ENCODE results near the gene FLT4.
A peak's percentile ranks its signal among the peaks of the same experiment; 100 is the strongest.

FLT4 gene

GRCh38 chr5:180599981-180600553 is 49.3 kb downstream of the FLT4 start:
- Mint-ChIP-seq H3K27me3 (peaks cover 7 to 19% of the 10 kb centered on the region in 2 donors), H3K4me3 (no peak overlapping the region), H3K36me3 (ENCODE audit: insufficient read depth) (no peaks in the 10 kb centered on the region), H3K9me3 (no peaks in the 10 kb centered on the region), H3K27ac (no peak overlapping the region), H3K4me1 (ENCODE audit: low read depth in 2 of 2) (no peaks in the 10 kb centered on the region)
- ATAC-seq (replicated peaks) (no peak), DNase-seq (no peak)

DNA sequence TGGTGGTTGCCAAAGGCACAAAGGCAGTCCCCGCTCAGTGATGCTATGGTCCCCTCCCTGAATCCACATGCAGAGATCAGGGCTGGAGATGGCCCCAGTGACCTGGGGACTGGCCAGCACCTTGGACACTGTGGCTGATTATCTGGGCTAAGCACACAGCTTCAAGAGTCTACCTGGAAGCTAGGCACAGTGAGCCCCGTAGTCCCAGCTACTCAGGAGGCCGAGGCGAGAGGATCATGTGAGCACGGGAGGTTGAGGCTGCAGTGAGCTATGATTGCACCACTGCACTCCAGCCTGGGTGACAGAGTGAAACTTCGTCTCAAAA is 49.8 kb downstream of the FLT4 start:
- Mint-ChIP-seq H3K27me3 (peaks cover 7 to 19% of the 10 kb centered on the region in 2 donors), H3K36me3 (ENCODE audit: insufficient read depth) (no peaks in the 10 kb centered on the region), H3K9me3 (no peaks in the 10 kb centered on the region), H3K4me1 (ENCODE audit: low read depth in 2 of 2) (no peaks in the 10 kb centered on the region), H3K4me3 (no peak overlapping the region), H3K27ac (no peak overlapping the region)
- ATAC-seq (replicated peaks) (no peak), DNase-seq (no peak)

DNA sequence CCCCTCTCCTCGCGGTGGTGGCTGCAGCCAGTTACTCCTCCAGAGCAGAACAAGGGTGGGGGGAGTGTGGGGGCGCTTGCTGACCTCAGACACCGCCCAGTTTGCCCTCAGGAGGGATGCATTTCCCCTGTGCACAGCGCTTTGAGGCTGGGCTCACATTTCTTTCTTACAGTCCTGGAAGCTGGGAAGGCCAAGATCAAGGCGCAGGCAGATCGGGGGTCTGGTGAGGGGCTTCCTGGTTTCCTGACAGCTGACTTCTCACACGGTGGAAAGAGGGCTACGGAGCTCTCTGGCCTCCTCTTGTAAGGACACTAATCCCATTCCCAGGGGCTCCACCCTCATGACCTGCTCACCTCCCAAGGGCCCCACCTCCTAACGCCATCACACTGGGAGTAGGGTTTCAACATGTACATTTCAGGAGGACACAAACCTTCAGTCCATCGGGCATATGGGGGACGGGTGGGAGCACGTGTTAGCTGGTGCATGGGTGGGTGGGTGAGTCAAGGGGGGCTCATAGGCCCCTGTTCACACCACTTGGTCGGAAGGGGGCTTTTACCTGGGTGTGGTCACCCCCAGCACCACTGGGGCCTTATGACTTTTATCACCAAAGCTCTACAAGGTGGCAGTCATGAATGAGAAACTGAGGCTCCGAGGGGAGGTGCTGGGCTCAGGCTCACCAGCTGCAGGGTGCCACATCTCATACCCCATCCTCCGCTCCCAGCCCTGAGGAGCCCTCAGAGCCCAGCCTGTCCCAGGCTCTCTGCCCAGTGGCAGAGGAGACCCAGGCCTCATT is 50.4 kb downstream of the FLT4 start:
- no peak overlapping the region for H3K27ac Mint-ChIP-seq
- no peaks in the 10 kb centered on the region for H3K9me3 Mint-ChIP-seq
- H3K4me3 Mint-ChIP-seq, result no peak overlapping the region
- no peaks in the 10 kb centered on the region for H3K36me3 Mint-ChIP-seq (ENCODE audit: insufficient read depth)
- no peaks in the 10 kb centered on the region for H3K4me1 Mint-ChIP-seq (ENCODE audit: low read depth in 2 of 2)
- DNase-seq, result no peak
- no peak for ATAC-seq (replicated peaks)
- H3K27me3 Mint-ChIP-seq, result peaks cover 7 to 19% of the 10 kb centered on the region in 2 donors

DNA sequence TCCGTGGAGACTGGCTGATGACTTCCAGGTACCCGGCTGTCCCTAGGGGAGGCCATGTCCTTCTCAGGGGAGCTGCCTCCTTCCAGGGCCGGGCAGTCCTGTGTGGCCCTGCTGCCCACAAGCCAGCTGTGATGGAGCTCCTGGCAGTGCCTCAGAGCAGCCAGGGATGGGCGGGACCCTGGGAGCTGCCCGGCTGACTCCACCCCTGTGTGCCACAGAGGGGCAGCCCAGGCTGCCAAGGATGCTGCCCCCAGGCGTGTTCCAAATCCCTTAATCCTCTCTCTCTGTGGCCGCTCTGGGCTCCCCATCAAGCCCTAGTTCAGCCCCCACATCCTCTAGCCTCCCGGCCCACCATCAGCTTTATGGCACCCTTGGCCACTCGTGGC is 51.1 kb downstream of the FLT4 start:
- Mint-ChIP-seq H3K27me3 (peaks cover 13 to 25% of the 10 kb centered on the region in 2 donors), H3K27ac (no peak overlapping the region), H3K9me3 (no peaks in the 10 kb centered on the region), H3K36me3 (ENCODE audit: insufficient read depth) (no peaks in the 10 kb centered on the region), H3K4me1 (ENCODE audit: low read depth in 2 of 2) (no peaks in the 10 kb centered on the region), H3K4me3 (no peak overlapping the region)
- no peak for ATAC-seq (replicated peaks)
- DNase-seq, result no peak

DNA sequence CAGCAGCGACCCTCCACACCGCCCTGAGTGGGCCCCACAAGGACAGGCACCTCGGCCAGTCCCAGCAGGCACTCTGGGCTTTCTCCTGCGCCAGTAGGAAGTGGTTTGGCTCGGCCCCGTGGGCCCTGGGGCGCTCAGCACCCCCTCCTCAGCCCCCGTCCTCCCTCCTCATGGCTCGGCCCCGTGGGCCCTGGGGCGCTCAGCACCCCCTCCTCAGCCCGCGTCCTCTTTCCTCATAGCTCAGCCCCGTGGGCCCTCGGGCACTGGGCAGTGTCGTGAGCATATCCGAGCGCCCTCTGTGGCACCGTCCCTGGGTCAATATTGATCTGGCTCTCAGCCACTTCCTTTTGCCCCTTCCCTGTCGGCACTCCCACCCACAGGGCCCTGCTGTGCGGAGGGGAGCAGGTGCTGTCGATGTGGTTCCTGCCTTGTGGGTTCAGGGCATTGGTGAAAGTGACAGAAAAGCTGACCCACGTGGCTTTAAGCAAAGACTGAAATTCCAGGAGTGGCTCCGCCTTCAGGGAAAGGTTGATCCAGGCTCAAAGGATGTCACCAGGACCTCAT is 52.6 kb downstream of the FLT4 start:
- H3K27ac Mint-ChIP-seq, result no peak overlapping the region

GRCh38 chr5:180596115-180596667 is 53.2 kb downstream of the FLT4 start:
- no peaks in the 10 kb centered on the region for H3K9me3 Mint-ChIP-seq
- no peak overlapping the region for H3K4me3 Mint-ChIP-seq
- ATAC-seq (replicated peaks) (no peak), DNase-seq (no peak)
- H3K27ac Mint-ChIP-seq, result no peak overlapping the region
- peaks cover 26 to 41% of the 10 kb centered on the region in 2 donors for H3K27me3 Mint-ChIP-seq
- peaks cover 0 to 3% of the 10 kb centered on the region in 2 donors for H3K4me1 Mint-ChIP-seq (ENCODE audit: low read depth in 2 of 2)
- H3K36me3 Mint-ChIP-seq (ENCODE audit: insufficient read depth), result no peaks in the 10 kb centered on the region

More for the DNA sequence above, 52.6 kb downstream of the FLT4 start:
- Mint-ChIP-seq H3K4me3 (no peak overlapping the region), H3K36me3 (ENCODE audit: insufficient read depth) (no peaks in the 10 kb centered on the region), H3K27me3 (peaks cover 26 to 41% of the 10 kb centered on the region in 2 donors), H3K4me1 (ENCODE audit: low read depth in 2 of 2) (peaks cover 0 to 3% of the 10 kb centered on the region in 2 donors), H3K9me3 (no peaks in the 10 kb centered on the region)
- ATAC-seq (replicated peaks) (no peak), DNase-seq (no peak)

GRCh38 chr5:180595381-180596114 is 53.9 kb downstream of the FLT4 start:
- H3K36me3 Mint-ChIP-seq (ENCODE audit: insufficient read depth), result no peaks in the 10 kb centered on the region
- H3K9me3 Mint-ChIP-seq, result no peaks in the 10 kb centered on the region
- H3K4me3 Mint-ChIP-seq, result no peak overlapping the region
- no peak for DNase-seq
- H3K27ac Mint-ChIP-seq, result no peak overlapping the region
- no peak for ATAC-seq (replicated peaks)
- H3K27me3 Mint-ChIP-seq, result peaks cover 26 to 40% of the 10 kb centered on the region in 2 donors
- peaks cover 0 to 3% of the 10 kb centered on the region in 2 donors for H3K4me1 Mint-ChIP-seq (ENCODE audit: low read depth in 2 of 2)

GRCh38 chr5:180595046-180595379 is 54.4 kb downstream of the FLT4 start:
- Mint-ChIP-seq H3K27me3 (peaks cover 26 to 35% of the 10 kb centered on the region in 2 donors), H3K9me3 (no peaks in the 10 kb centered on the region), H3K4me3 (no peak overlapping the region), H3K4me1 (ENCODE audit: low read depth in 2 of 2) (peaks cover 0 to 3% of the 10 kb centered on the region in 2 donors), H3K27ac (no peak overlapping the region), H3K36me3 (ENCODE audit: insufficient read depth) (no peaks in the 10 kb centered on the region)
- ATAC-seq (replicated peaks) (no peak), DNase-seq (no peak)

DNA sequence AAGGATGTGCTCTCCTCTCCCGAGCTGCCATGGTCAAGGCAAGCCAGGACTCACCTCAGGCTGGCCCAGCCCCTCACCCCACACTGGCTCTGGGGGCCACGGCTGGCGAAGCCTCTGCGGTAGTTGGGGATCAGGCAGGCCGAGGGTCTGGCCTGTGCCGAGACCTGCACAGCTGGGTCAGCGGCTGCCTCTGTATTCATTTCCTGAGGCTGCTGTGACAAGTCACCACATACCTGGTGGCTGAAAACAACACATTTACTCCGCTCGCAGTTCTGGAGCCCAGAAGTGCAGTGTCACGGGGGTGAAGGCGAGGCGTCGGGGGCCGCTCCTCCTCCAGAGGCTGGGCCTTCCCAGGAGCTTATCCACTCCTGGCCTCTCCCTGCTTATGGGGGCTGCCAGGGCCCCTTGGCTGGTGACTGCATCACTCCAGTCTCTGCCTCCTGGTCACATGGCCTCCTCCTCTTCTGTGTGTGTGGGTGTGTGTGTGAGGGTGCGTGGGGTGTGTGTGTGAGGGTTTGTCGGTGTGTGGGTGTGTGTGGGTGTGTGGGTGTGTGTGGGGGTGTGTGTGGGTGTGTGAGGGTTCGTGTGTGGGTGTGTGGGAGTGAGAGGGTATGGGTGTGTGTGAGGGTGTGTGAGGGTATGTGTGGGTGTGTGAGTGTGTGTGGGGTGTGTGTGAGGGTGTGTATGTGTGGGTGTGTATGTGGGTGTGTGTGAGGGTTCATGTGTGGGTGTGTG is 54.9 kb downstream of the FLT4 start:
- ATAC-seq (replicated peaks) (no peak), DNase-seq (no peak)
- peaks cover 0 to 3% of the 10 kb centered on the region in 2 donors for H3K4me1 Mint-ChIP-seq (ENCODE audit: low read depth in 2 of 2)
- H3K27ac Mint-ChIP-seq, result no peak overlapping the region
- H3K4me3 Mint-ChIP-seq, result no peak overlapping the region
- peaks cover 32 to 36% of the 10 kb centered on the region in 2 donors for H3K27me3 Mint-ChIP-seq
- H3K9me3 Mint-ChIP-seq, result no peaks in the 10 kb centered on the region
- no peaks in the 10 kb centered on the region for H3K36me3 Mint-ChIP-seq (ENCODE audit: insufficient read depth)

DNA sequence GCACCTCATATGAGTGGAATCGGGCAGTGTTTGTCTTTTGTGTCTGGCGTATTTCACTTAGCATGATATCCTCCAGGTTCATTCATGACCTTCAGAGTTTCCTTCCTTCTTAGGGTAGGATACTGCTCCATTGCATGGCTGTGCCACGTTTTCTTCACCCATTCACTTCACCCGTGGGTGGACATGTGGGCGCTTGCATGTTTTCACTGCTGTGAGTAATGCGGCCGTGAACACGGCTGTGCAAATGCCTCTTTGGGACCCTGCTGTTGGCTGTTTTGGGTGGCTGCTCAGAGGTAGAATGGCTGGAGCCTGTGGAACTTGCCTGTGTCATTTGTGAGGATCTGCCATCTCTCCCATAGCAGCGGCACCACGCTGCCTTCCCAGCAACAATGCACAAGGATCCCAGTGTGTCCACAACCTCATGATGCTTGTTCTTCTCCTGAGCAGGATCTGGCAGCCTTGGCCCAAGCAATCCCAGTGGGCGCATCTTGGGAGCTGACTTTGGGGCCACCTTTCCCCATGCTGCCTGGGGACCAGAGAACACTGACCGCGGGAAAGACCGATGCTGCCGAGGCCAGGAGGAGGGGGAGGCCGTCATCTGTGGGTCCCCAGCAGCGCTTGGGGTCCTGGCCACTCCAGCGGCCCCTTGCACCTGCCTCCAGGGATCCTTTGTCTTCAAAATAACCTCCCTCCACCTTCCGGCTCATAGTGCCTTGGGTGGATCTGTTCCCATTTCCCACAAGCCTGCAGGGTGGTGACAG is 55.8 kb downstream of the FLT4 start:
- Mint-ChIP-seq H3K27me3 (peaks cover 33 to 36% of the 10 kb centered on the region in 2 donors), H3K9me3 (no peaks in the 10 kb centered on the region), H3K4me3 (no peak overlapping the region), H3K27ac (peak overlapping the region in 1 of 2 donors; percentile 32), H3K4me1 (ENCODE audit: low read depth in 2 of 2) (peaks cover 0 to 3% of the 10 kb centered on the region in 2 donors), H3K36me3 (ENCODE audit: insufficient read depth) (no peaks in the 10 kb centered on the region)
- no peak for DNase-seq
- no peak for ATAC-seq (replicated peaks)

DNA sequence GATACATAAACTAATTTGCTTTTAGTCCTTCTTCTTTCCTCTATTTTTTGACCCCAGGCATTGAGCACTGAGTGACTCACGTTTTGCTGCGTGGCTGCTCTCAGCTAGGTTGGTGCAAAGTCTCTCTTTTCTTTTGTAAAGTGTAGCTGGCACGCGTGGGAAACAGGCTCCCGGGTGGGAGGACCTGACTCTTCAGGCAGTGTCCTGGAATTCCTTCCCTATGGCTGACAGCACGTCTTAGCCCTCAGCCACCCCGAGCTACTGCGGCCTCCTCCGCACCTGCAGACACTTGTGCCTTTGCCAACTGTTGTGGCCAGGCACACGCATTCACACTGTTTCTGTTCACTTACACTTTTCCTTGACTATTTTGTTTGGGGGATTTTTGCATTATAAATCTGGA is 57.2 kb downstream of the FLT4 start:
- H3K27ac Mint-ChIP-seq, result no peak overlapping the region
- ATAC-seq (replicated peaks), result no peak
- no peaks in the 10 kb centered on the region for H3K9me3 Mint-ChIP-seq
- H3K27me3 Mint-ChIP-seq, result peaks cover 33 to 40% of the 10 kb centered on the region in 2 donors
- peak overlapping the region in 1 of 2 donors; percentile 48 for H3K4me3 Mint-ChIP-seq
- no peaks in the 10 kb centered on the region for H3K36me3 Mint-ChIP-seq (ENCODE audit: insufficient read depth)
- peaks cover 0 to 3% of the 10 kb centered on the region in 2 donors for H3K4me1 Mint-ChIP-seq (ENCODE audit: low read depth in 2 of 2)
- no peak for DNase-seq

DNA sequence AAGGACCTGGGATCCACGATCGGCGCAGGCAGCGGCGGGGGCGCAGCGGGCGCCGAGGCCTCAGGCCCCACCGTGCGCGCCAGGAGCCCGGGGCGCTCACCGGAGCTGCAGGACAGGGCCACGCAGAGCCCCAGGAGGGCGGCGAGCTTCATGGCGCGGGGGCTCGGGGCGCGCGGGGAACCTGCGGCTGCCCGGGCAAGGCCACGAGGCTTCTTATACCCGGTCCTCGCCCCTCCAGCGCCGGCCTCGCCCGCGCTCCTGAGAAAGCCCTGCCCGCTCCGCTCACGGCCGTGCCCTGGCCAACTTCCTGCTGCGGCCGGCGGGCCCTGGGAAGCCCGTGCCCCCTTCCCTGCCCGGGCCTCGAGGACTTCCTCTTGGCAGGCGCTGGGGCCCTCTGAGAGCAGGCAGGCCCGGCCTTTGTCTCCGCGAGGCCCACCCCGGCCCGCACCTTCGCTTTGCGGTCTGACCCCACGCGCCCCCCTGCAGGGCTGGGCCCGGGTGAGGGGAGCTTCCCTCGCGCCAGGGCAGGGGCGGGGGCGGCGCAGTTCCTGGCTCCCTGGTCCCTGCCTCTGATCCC is 58.0 kb downstream of the FLT4 start, which contains the start of gene SCGB3A1:
Gene SCGB3A1 (minus strand): TSS at position 189 of the 577 bp plus-strand sequence. CDS start 37 bp downstream, at position 152.
- H3K9me3 Mint-ChIP-seq, result no peaks in the 10 kb centered on the region
- peaks cover 33 to 40% of the 10 kb centered on the region in 2 donors for H3K27me3 Mint-ChIP-seq
- H3K4me1 Mint-ChIP-seq (ENCODE audit: low read depth in 2 of 2), result peaks cover 0 to 3% of the 10 kb centered on the region in 2 donors
- DNase-seq (no peak), ATAC-seq (replicated peaks) (peak; percentile 19)
- H3K36me3 Mint-ChIP-seq (ENCODE audit: insufficient read depth), result no peaks in the 10 kb centered on the region
- no peak within 1 kb of the TSS for H3K27ac Mint-ChIP-seq
- H3K4me3 Mint-ChIP-seq, result peak within 1 kb of the TSS in 1 of 2 donors; percentile 72
